Measurements from ENCODE around the gene SAAL1. TPM values are rescaled to one million over a fixed set of nuclear protein-coding genes. Genes with fewer than 3 reads are reported as not detected.

SAAL1 gene
- total RNA-seq, 1 donor from 2014 or later, result 21.6 TPM

Other genes starting within 250 kb of the SAAL1 start
- gene SERGEF, start 93.0 kb downstream of the SAAL1 start, total RNA-seq, result 19.9 and 23.3 TPM in 2 replicates
- under 0.01 TPM in 1 of 2 replicates, not detected in the other for gene TPH1, start 59.8 kb downstream of the SAAL1 start, total RNA-seq
- gene MRGPRX3, start 26.5 kb upstream of the SAAL1 start, total RNA-seq, result not detected in 2 replicates
- not detected in 2 replicates for gene MRGPRX4, start 66.8 kb upstream of the SAAL1 start, total RNA-seq
- not detected in 2 replicates for gene SAA4, start 130.7 kb upstream of the SAAL1 start, total RNA-seq
- not detected in 2 replicates for gene SAA2, start 142.6 kb upstream of the SAAL1 start, total RNA-seq
- gene SAA1, start 160.2 kb upstream of the SAAL1 start, total RNA-seq, result not detected in 2 replicates
- gene HPS5, start 216.1 kb upstream of the SAAL1 start, total RNA-seq, result 26.6 and 33.8 TPM in 2 replicates
- 52.4 and 60.7 TPM in 2 replicates for gene GTF2H1, start 216.5 kb upstream of the SAAL1 start, total RNA-seq